ENCODE measurements around the gene TBC1D19. TPM values are rescaled to one million over a fixed set of nuclear protein-coding genes. Genes with fewer than 3 reads are reported as not detected.

The TBC1D19 gene
- total and polyA plus RNA-seq, 2 experiments from 2014 or later, result 7.9 to 21.9 TPM

- H2AFZ ChIP-seq, result no peak overlapping the region
- H3K4me2 ChIP-seq, result no peak overlapping the region
- WGBS (ENCODE audit: low lambda C conversion rate, missing lambda C conversion rate), result 96% methylated on average over 1 of the region's 1 CpG
- DNase-seq (ENCODE audit: low spot score), result no peak
- H3K79me2 ChIP-seq, result no peaks in the 10 kb centered on the region
- H3K27ac ChIP-seq, result no peak overlapping the region
- H3K36me3 ChIP-seq (replicated peaks; ENCODE audit: insufficient read depth, low read depth), result no peaks in the 10 kb centered on the region
- H3K27me3 ChIP-seq, result no peaks in the 10 kb centered on the region
- H3K4me1 ChIP-seq (ENCODE audit: insufficient read depth), result peaks cover 5% of the 10 kb centered on the region
- no peaks in the 10 kb centered on the region for H4K20me1 ChIP-seq (ENCODE audit: insufficient read depth, poor library complexity, severe bottlenecking)
- no peak overlapping the region for H3K4me3 ChIP-seq
- TF ChIP-seq EZH2phosphoT487 (IDR thresholded peaks at IDR 0.05; ENCODE audit: low read depth, severe bottlenecking, unreplicated experiment) (no peak), CTCF (IDR thresholded peaks at IDR 0.05; ENCODE audit: poor library complexity) (no peak), EZH2 (IDR thresholded peaks at IDR 0.05; ENCODE audit: borderline replicate concordance) (no peak)
- no peaks in the 10 kb centered on the region for H3K9me2 ChIP-seq (replicated peaks; ENCODE audit: insufficient read depth)
- H3K9me3 ChIP-seq (ENCODE audit: low read depth), result no peaks in the 10 kb centered on the region
Measured at GRCh38 chr4:26784207-26784865, 200.5 kb downstream of the TBC1D19 start.

- TF ChIP-seq EZH2 (IDR thresholded peaks at IDR 0.05; ENCODE audit: borderline replicate concordance) (no peak), EZH2phosphoT487 (IDR thresholded peaks at IDR 0.05; ENCODE audit: low read depth, severe bottlenecking, unreplicated experiment) (no peak), CTCF (IDR thresholded peaks at IDR 0.05; ENCODE audit: poor library complexity) (no peak)
- Histone ChIP-seq H3K27me3 (no peaks in the 10 kb centered on the region), H3K4me3 (no peak overlapping the region), H2AFZ (no peak overlapping the region), H3K9me2 (replicated peaks; ENCODE audit: insufficient read depth) (no peaks in the 10 kb centered on the region), H3K79me2 (no peaks in the 10 kb centered on the region), H3K9me3 (ENCODE audit: low read depth) (no peaks in the 10 kb centered on the region), H4K20me1 (ENCODE audit: insufficient read depth, poor library complexity, severe bottlenecking) (no peaks in the 10 kb centered on the region), H3K36me3 (replicated peaks; ENCODE audit: insufficient read depth, low read depth) (no peaks in the 10 kb centered on the region), H3K4me2 (no peak overlapping the region), H3K4me1 (ENCODE audit: insufficient read depth) (peaks cover 5% of the 10 kb centered on the region), H3K27ac (no peak overlapping the region)
- WGBS (ENCODE audit: low lambda C conversion rate, missing lambda C conversion rate), result 88% methylated on average over 4 of the region's 4 CpGs
- DNase-seq (ENCODE audit: low spot score), result no peak
Measured at GRCh38 chr4:26785312-26785711, 201.4 kb downstream of the TBC1D19 start.

GRCh38 chr4:26785810-26786209 is 201.9 kb downstream of the TBC1D19 start:
- H2AFZ ChIP-seq, result no peak overlapping the region
- no peaks in the 10 kb centered on the region for H3K9me3 ChIP-seq (ENCODE audit: low read depth)
- peaks cover 5% of the 10 kb centered on the region for H3K4me1 ChIP-seq (ENCODE audit: insufficient read depth)
- H3K27ac ChIP-seq, result no peak overlapping the region
- H3K79me2 ChIP-seq, result no peaks in the 10 kb centered on the region
- no peaks in the 10 kb centered on the region for H3K9me2 ChIP-seq (replicated peaks; ENCODE audit: insufficient read depth)
- no peaks in the 10 kb centered on the region for H4K20me1 ChIP-seq (ENCODE audit: insufficient read depth, poor library complexity, severe bottlenecking)
- WGBS (ENCODE audit: low lambda C conversion rate, missing lambda C conversion rate), result 62% methylated on average over 2 of the region's 2 CpGs
- DNase-seq (ENCODE audit: low spot score), result no peak
- no peak overlapping the region for H3K4me2 ChIP-seq
- TF ChIP-seq EZH2phosphoT487 (IDR thresholded peaks at IDR 0.05; ENCODE audit: low read depth, severe bottlenecking, unreplicated experiment), result no peak
- TF ChIP-seq EZH2 (IDR thresholded peaks at IDR 0.05; ENCODE audit: borderline replicate concordance), result no peak
- no peak overlapping the region for H3K4me3 ChIP-seq
- H3K27me3 ChIP-seq, result no peaks in the 10 kb centered on the region
- no peaks in the 10 kb centered on the region for H3K36me3 ChIP-seq (replicated peaks; ENCODE audit: insufficient read depth, low read depth)

GRCh38 chr4:26786916-26787315 is 203.0 kb downstream of the TBC1D19 start:
- H3K27ac ChIP-seq, result no peak overlapping the region

More at GRCh38 chr4:26786916-26787315, 203.0 kb downstream of the TBC1D19 start:
- Histone ChIP-seq H3K36me3 (replicated peaks; ENCODE audit: insufficient read depth, low read depth) (no peaks in the 10 kb centered on the region), H3K4me1 (ENCODE audit: insufficient read depth) (peaks cover 5% of the 10 kb centered on the region), H3K4me3 (no peak overlapping the region), H2AFZ (no peak overlapping the region), H3K27me3 (no peaks in the 10 kb centered on the region), H3K9me2 (replicated peaks; ENCODE audit: insufficient read depth) (no peaks in the 10 kb centered on the region), H3K4me2 (no peak overlapping the region), H3K79me2 (no peaks in the 10 kb centered on the region), H4K20me1 (ENCODE audit: insufficient read depth, poor library complexity, severe bottlenecking) (no peaks in the 10 kb centered on the region), H3K9me3 (ENCODE audit: low read depth) (no peaks in the 10 kb centered on the region)
- 98% methylated on average over 3 of the region's 3 CpGs for WGBS (ENCODE audit: low lambda C conversion rate, missing lambda C conversion rate)
- DNase-seq (ENCODE audit: low spot score), result no peak
- TF ChIP-seq EZH2phosphoT487 (IDR thresholded peaks at IDR 0.05; ENCODE audit: low read depth, severe bottlenecking, unreplicated experiment) (no peak), CTCF (IDR thresholded peaks at IDR 0.05; ENCODE audit: poor library complexity) (no peak), EZH2 (IDR thresholded peaks at IDR 0.05; ENCODE audit: borderline replicate concordance) (no peak)

Measured in hepatocyte (in vitro differentiated cells).